G401.6 (cell line): Measurements from ENCODE around the gene ARHGAP18.

Source experiments
- FAIRE-seq: peaks from 2 replicates; lab custom pipeline; 2012; peaks lifted over from hg19 to GRCh38; lab: Jason Lieb, UNC

ARHGAP18 gene

DNA sequence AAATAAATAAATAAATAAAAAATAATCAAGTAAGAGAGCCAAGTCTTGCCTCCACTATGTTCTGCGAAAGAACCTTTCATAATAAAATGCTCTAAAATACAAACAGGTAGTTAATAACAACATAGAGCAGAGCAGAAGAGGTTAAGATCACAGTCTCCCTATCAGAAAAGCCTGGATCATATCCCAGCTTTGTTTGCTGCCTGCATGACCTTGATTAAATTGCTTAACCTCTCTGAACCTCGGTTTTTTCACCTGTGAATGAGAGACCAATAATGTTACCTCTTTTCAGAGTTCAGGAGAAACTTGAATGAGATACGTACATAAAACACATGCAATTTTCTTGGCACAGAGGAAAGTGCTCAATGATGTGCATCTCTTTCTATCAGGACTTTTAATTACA, 44.4 kb downstream of the ARHGAP18 start:
- FAIRE-seq, result no peak

DNA sequence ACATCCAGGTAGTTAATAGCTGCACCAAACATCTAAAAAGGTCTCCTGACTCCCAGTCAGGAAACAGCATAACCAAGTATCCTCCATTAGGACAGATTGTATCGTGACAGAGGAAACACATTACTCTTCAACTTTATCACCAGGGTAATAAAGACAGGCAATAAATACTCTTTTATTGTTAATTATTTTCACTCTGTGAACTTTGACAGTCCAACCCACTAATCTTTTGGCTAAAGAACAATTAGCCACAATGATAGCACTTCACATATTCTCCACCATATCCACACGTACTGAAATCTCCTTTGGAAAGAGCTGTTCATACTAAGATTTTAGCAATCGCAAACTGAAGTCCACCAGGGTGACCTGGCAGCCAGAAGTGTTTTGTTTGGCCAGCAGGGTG, 46.4 kb downstream of the ARHGAP18 start:
- no peak for FAIRE-seq

DNA sequence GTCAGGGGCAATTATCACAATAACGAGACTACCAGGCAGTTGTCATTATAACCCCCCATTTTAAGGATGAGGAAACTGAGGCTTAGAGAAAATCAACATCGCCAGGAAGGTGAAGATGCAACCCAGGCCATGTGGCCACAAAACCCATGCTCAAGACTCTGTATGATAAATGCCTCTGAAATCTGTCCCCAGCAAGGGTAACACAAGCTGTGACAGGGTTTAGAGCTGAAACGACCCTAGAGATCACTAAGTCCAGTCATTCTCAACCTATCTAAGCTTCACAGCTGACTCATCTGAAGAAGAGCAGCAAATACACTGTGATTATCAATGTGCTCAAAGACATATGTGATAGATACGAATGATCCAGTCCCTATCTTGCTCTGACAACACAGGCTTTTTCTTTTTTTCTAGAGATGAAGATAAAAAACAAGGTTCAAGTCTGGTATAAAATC, 47.0 kb downstream of the ARHGAP18 start:
- FAIRE-seq, result no peak

DNA sequence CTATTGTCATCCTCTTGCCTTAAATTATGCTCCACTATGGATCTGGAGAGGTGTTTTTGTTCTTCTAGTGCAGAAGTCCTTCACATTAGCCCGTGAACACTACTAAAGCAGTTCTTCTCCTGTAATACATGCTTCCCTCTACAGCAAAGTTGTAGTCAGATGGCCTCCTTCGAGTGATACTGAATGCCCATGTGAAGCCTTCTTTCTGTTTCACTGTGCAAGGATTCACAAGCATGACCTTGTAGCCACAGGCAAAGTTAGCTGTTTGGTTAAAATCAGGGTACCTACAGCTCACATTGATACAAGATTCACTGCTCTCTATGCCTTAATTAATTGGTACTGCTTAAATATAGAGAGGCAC, 47.6 kb downstream of the ARHGAP18 start:
- no peak for FAIRE-seq

DNA sequence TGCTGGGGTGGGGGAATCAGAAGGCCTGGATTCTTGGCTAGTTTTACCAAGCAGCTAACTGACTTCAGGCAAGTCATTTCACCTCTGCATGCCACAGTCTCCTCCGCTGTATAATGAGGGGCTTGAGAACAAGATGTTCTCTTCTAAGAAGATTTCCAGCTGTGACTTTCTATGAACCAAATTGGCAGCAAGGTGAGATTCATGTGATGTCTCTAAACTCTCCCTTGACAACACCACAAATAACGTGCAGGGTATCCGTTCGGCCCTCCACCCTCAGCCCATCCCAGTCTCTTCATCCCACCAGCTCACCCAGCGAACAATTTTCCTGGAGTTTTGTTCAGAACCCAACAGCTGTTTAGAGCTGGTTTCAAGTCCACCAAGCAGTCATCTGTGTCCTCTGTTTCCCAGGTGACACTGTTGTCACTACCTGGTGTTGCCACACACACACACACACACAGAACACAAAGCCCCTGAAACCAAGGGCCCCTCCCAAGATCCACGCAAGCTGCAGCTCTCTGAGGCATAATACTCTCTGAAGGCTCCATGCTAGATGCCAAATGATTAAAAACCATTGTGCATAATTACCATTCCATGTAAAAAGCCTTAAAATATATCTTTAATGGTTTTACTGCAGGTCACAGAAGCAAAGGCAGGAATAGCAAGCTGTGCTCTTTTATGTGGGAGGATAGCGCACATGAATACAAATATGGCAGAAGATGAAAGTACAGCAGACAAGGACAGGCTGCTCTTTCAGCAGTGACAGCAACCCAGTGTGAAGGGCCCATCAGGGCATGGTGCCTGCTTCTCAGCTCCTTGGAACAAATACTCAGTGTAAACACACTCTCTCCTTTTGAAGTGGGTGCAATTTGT, 48.2 kb downstream of the ARHGAP18 start:
- no peak for FAIRE-seq

DNA sequence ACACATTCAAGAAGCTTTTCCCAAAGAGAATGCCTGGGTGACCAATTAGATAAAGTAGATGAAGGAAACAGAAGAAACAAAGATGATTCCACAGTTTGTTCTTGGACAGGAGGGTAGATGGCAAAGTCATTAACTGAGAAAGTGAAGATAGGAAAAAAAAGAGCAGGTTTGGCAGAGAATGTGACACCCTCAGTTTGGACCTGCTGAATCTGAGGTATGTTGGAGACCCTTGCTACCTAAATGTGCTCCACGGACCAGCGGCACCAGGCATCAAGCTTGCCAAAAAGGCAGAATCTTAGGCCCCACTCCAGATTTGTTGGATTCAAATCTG, 49.7 kb downstream of the ARHGAP18 start:
- no peak for FAIRE-seq

DNA sequence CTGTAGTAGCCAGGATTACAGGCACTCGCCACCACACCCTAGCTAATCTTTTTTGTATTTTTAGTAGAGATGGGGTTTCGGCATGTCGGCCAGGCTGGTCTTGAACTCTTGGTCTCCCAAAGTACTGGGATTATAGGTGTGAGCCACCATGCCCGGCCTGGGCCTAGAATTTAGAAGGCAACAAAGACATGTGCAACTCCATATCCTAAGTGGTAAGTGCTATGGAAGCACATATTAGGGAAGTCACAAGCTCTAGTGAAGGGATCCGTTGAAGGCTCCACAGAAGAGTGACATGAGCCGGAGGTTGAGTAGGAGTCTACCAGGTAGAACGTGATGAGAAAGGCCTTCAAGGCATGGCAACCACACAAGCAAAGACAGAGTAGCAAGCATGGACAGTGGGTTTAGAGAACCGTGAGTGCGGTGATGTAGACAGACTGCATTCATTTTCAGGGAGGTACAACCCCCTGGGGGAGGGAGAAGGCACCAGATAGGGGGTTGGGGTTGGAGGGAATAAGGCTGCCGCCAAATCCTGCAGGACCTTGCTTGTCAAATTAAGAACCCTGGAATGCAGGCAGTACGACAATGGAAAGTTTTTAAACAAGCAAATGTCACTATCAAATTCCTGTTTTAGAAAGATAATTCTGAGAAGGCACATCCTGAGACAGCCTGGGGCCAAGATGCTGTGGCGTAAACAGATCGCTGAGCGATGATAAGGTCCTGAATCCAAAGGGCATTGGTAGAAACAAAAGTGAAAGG, 50.2 kb downstream of the ARHGAP18 start:
- no peak for FAIRE-seq

DNA sequence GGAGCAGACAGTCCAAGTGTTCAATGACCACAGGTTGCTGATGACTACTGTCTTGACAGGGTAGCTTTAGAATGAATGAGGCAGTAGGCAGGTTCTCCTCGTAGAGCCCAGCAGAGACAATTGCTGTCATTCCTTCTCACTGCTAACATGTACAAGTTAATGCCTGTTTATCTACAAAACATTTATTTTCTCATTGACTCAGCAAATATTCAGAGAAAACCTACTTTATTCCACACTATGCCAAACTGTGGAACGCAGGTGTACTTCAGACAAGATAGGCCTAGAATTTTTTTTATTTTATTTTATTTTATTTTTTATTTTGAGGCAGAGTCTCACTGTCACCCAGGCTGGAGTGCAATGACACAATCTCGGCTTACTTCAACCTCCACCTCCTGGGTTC, 50.8 kb downstream of the ARHGAP18 start:
- no peak for FAIRE-seq

DNA sequence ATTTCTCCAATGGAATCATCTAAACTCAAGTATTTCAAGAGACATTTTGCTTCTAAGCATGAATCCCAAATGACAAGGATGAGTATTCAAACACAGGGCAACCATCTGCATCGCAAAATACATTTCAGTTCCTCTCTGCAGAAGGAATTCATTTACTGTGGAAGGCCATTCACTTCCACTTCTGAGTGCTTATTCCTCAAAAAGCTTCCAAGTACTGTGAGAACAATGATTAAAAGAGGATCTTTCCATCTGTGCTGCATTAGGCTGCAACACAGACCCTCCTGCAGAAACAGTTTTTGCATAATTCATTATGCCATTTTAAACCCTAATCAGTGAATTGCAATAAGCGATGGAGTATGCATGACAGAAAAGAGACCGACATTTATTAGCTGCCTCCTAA, 52.5 kb downstream of the ARHGAP18 start:
- FAIRE-seq, result no peak

DNA sequence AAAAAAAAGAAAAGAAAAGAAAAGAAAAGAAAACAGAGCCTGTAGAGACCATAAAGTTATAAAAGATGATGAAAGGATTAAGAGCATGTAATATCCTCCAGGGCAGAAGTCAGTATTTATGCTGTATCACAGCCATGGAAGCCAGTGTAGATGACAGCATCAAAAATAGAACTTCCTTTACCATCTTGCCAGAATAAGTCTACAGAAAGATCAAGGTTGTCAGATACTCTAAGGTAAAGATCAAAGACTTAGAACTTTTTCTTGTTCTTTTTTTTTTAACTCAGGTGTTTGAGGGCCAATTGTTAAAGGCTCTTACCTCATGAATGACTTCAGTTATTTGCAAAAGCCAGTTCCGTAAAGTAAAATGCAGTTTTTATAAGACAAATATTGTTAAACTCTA, 54.6 kb downstream of the ARHGAP18 start:
- FAIRE-seq, result no peak

DNA sequence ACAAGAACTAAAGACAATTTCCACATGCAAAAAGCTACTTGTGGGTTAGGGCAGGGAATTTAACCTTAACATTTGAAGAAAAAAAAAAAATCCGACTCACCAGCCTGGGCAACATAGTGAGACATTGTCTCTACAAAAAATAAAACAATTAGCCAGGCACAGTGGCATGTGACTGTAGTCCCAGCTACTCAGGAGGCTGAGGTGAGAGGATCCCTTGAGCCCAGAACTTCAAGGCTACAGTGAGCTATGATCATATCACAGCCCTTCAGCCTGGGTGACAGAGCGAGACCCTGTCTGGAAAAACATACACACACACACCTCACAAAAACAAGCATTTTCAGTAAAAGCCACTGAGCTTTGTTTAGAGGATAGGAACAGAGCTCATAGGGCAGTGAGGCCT, 56.2 kb downstream of the ARHGAP18 start:
- no peak for FAIRE-seq

DNA sequence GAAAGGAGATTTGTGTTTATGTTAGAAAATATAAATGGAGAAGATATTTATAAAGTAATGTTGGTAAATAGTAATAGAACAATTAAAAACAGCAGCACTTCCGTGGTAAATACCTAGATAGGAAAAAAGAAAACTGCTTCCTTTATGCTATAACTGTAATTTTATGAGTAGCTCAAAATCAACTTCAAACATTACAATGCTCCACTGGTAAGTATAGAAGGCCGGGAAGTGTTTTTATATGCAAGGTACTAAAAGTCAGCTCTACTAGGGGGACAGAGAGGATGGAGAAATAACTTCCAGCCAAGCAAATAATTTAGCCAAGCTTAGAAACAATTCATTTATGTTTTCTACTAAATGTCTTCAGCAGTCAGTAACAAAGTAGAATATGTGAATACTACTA, 56.7 kb downstream of the ARHGAP18 start:
- FAIRE-seq, result no peak

DNA sequence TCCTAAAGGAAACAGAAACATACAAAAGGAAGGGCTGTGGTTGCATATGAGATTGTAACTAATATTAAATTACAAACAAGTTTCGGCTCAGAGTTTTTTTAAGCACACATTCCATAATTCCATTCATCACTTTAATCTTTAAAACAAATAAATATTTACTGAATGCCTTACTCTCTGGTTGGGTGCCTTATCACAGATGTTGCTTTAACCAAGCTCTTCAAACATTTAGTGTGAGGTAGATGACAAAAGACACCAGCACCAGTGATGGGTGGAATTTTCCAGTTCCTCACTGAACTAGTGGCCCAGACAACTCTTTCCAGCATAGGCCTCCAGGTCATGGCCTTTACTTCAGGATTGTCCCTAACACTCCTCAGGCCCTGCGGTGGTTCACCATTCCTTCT, 58.7 kb downstream of the ARHGAP18 start:
- FAIRE-seq, result no peak

DNA sequence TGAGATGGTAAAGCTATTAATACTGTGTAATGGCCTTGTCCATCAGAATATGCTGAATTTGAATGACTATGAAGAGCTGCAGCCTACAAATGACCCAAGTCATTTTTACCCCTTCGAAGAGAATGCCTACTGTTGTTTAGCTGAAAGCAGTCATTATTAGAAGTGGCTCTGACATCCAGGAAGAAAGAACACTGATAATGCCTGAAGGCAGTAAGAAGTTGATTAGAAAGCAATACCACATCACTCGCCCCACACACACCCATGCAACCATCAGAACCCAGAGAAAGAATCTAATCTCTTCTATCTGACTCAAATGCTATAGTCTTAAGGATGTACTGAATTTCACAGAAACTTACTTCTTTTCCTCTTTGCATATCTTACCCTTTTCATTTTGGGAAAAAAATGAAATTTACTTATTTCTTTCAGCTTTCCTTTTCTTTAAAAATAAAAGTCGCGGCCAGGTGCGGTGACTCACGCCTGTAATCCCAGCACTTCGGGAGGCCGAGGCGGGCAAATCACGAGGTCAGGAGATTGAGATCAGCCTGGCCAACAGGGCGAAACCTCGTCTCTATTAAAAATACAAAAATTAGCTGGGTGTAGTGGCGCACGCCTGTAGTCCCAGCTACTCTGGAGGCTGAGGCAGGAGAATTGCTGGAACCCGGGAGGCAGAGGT, 61.0 kb downstream of the ARHGAP18 start:
- FAIRE-seq, result no peak

DNA sequence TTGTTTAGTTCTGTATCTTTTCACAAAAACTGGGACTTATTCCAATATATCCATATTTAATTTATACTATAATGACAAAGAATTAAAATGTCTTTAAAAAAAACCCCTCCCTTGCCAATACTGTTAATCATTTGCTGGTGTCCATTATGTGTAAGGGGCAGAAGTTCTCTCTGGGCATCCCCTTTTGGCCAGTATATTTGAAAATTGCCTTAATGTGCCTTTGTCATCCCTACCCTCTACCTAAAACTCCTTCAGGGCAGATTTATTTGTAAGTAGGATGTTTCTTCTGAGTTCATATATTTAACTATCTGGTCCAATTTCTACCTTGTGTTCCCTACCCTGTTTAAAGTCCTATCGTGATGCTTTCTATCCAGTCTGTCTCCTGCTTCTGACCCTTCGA, 62.9 kb downstream of the ARHGAP18 start:
- no peak for FAIRE-seq

DNA sequence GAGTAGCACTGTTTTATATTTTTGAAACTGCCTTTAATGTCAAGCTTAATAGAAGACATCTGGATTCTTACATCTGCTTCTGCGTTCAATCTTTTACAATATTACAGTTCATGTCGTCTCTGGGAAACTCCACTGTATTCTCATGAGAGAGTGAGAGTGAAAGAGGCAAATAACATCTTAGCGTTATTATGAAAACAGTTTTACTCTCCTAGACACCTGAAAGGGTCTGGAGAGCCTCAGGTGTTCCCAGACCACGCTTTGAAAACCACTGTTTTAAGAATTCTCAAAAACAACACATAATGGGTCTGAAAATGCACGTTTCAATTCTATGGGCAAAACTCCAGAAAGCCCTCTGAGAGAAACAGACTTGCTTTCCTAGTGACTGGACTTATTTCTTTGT, 63.3 kb downstream of the ARHGAP18 start:
- no peak for FAIRE-seq

DNA sequence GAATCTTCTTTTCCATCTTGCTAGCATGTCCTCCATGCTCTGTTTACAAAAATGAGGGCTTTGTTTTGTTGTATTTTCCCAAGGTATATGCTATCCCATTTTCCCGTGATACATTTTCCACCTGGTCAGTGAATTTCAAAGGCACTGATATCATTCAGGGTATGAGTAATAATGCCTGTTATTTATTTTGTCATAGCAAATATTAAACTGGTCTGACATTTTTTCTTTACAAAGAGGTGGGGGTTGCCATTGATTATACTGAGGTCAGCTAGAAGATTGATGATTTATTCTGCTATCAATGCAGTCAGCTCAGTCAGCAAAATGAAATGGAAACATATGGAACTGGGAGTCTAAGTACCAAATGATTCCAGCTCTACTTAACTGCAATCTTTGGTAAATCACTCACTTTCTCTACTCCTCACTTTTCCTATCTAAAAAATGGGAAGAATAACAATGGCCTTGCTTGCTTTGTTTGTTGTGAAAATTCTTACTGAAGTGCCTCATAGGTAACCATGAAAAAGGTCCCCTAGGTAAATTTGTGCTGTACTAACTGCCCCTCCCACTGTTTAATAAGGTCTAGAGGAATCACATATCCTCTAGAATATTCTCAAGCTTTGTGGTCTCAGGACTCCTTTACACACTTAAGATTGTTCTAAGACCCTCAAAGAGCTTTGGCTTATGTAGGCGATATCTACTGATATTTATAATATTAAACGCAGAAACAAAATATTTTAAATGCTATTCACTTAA, 64.0 kb downstream of the ARHGAP18 start:
- no peak for FAIRE-seq

DNA sequence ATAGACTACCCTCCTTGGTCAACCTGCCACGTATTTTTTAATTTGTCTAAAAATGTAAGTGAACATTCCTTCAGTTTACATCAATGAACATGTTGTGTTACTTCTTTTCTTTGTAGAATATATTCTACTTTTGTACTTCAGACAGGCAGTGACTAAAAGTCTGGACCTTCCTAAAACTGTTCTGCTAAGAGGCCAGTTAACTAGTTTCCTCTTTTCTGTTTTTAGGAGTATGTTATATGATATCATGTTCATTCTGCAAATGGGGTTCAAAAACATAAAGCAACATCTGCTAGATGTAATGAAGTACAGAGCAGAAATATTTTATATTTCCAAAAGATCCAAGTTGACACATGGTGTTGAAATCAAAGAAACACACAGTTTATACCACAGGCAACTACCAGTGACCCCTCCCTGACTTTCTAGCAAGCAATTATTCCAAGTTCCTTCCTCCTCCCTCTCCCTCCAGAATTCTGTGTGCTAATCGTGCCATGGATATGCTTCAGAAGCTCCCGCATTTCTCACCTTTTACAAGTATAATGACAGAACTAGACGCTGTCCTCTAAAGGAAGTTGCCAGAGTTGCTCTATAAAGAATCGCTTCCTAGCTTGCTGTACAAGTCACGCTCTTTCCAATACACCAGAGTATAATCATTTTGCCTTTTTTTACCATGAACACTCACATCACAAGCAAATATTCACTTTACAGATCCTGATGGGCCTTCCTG, 64.7 kb downstream of the ARHGAP18 start:
- no peak for FAIRE-seq

DNA sequence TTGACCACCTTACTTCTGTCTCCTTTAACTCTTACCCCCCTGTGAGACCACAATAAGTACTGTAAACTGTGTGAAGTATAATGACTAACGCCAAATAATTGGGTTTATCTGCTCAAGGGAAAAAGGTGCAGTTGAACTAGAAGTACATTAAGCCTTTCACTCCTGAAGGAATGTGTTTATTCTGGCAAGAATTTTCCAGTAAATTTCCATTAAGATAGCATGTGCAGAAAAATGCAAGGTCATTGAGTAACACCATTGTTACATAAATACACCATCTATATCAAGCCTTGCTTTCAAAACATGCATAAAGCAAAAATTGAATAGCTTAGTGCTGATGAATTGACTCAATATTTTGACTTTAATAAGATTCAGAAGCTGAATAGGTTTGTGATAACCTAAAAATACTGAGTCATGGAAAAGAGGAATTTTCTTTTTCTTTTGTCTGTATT, 65.4 kb downstream of the ARHGAP18 start:
- no peak for FAIRE-seq

DNA sequence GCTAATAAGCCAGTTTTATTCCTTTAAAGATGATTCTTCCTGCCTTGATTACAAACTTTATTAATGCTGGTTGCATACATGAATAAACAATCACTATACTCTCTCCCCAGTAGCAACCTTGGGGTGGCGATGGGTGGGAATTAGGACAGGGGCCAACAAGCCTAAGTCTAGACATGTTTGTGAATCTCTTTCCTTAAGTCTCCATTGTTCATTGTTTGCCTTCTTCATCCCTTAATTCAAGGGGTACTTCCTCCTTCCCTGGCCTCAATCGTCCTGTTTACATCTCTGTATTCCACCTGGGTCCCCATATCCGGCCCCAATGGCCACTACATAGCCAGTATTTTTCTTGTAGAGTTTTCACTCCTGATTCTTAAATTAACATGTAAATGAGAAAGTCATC, 66.0 kb downstream of the ARHGAP18 start:
- FAIRE-seq, result no peak

DNA sequence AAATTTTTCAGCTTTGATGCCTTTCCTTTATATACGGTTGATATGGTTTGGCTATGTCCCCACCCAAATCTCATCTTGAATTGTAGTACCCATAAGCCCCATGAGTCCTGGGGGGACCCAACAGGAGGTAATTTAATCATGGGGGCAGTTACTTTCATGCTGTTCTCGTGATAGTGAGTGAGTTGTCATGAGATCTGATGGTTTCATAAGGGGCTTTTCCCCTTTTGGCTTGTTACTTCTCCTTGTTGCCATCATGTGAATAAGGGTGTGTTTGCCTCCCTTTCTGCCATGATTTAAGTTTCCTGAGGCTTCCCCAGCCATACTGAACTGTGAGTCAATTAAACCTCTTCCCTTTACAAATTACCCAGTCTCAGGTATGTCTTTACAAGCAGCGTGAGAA, 66.8 kb downstream of the ARHGAP18 start:
- FAIRE-seq, result no peak

DNA sequence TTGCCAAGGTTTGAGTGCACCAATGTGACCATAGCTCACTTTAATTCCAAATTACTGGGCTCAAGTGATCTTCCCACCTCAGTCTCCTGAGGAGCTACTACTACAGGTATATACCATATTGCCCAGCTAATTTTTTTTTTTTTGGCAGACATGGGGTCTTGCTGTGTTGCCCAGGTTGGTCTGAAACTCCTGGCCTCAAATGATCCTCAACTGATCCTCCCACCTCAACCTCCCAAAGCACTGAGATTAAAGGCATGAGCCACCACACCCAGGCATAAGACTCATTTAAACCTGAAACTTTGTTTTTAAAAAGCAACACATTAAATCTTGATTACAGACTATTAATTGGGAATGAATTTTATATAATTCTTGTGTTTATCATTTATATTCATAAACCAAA, 67.7 kb downstream of the ARHGAP18 start:
- FAIRE-seq, result no peak
